Stimulated activated CD8-positive, alpha-beta memory T cell treated with anti-CD3 and anti-CD28 coated beads, Interleukin-4, amount 100 ng/mL, for 4 hours (primary cell): Measurements from ENCODE around the gene RNASE8.

ENCODE experiments used
- DNase-seq, 2 donors: peaks; one replicate each; pipeline ENCODE4 v3.0.0-alpha.2; 2020; ENCODE audit warnings: low read depth in 2 of 2, low spot score in 1 of 2

RNASE8 gene

DNA sequence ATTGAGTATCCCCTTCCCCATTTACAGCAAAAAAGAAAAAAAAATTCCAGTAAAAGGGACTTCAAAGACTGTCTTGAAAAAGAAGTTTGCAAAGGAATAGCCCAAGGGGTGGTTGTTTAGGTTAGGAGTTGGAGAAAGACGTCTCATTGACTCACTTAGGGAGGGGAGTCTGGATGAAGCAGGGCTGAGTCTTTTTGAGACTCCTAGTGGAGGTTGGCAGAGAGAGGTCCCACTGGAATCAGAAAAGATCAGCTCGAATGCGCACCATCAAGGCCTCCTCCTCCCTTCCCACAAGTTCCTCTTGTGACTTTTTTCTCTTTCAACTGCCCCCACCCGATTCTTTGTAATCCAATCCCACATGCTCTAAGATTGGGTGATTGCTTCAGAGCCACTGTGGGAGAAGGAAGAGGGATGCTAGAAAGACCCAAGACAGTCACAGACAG, 14.4 kb downstream of the RNASE8 start:
- no peak for DNase-seq

DNA sequence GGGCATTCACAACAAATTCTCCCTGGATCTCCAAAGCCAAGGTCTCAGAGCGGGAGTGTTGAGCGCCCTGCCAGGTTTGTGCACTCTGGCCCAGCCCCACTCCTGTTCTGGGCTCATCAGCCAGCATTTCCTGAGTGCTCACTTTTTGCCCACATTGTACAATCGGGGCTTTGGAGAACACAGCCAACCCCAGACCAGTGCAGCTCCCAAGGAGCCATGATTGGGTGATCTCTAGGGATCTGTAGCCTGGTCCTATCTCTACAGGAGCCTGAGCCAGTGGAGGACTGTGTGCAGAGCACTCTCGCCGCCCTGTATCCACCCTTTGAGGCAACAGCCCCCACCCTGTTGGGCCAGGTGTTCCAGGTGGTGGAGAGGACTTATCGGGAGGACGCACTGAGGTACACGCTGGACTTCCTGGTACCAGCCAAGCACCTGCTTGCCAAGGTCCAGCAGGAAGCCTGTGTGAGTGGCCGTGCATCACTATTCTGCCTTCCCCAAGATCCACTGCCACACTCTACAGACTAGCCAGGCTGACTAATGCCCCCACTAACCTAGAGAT, 15.2 kb downstream of the RNASE8 start:
- DNase-seq, result no peak

DNA sequence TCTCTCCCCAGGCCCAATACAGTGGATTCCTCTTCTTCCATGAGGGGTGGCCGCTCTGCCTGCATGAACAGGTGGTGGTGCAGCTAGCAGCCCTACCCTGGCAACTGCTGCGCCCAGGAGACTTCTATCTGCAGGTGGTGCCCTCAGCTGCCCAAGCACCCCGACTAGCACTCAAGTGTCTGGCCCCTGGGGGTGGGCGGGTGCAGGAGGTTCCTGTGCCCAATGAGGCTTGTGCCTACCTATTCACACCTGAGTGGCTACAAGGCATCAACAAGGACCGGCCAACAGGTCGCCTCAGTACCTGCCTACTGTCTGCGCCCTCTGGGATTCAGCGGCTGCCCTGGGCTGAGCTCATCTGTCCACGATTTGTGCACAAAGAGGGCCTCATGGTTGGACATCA, 16.3 kb downstream of the RNASE8 start:
- no peak for DNase-seq

DNA sequence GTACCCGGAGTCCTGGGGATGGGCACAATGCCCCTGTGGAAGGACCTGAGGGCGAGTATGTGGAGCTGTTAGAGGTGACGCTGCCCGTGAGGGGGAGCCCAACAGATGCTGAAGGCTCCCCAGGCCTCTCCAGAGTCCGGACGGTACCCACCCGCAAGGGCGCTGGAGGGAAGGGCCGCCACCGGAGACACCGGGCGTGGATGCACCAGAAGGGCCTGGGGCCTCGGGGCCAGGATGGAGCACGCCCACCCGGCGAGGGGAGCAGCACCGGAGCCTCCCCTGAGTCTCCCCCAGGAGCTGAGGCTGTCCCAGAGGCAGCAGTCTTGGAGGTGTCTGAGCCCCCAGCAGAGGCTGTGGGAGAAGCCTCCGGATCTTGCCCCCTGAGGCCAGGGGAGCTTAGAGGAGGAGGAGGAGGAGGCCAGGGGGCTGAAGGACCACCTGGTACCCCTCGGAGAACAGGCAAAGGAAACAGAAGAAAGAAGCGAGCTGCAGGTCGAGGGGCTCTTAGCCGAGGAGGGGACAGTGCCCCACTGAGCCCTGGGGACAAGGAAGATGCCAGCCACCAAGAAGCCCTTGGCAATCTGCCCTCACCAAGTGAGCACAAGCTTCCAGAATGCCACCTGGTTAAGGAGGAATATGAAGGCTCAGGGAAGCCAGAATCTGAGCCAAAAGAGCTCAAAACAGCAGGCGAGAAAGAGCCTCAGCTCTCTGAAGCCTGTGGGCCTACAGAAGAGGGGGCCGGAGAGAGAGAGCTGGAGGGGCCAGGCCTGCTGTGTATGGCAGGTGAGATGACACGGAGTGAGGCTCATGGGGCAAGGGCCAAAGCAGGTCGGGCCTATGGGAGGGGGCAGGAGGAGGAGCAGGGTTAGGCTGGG, 17.0 kb downstream of the RNASE8 start:
- DNase-seq, result no peak

DNA sequence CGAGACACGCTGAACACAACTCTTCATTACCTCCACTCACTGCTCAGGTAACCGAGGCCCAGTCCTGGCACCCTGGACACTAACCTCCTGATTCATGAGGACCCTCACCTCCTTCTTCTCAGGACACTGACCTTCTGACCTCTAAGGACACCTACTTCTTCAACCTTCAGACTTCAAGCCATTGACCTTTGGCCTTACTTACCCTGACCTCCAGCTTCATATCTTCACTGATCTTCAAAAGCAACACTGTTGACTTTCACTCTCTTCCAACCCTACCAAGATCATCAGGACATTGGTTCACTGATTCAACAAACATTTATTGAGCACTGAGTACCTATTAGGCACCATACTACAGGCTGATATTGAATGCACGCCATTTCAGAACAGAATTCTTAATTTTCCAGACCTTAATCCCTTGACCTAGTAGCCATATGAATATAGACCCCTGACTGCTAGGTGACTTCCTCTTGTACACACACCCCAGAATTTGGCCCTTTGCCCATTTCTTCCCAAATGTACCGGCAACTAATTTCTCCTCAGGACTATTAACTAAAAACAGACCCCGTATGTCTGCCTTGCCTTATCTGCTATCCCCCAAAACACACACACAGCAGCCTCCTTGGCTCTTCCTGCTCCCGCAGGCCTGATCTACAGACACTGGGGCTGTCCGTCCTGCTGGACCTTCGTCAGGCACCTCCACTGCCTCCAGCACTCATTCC, 18.3 kb downstream of the RNASE8 start:
- no peak for DNase-seq

DNA sequence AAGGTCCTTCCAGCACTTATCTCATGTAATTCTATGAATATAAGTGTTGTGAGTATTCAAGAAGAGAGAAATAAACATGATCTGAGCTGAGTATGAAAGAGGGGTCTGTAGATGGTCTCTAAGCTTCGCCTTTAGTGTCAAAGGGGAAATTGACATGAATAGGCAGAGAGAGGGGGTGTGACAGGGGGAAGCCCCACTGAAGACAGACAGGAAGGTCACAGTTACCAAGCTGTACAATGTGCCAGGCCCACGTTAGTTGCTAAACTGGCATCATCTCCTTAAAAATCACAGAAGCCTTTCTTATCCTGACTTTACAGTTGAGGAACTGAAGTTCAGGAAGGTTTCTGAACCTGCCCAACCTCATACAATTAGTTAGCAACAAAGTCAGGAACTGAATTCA, 20.1 kb downstream of the RNASE8 start:
- DNase-seq, result no peak

DNA sequence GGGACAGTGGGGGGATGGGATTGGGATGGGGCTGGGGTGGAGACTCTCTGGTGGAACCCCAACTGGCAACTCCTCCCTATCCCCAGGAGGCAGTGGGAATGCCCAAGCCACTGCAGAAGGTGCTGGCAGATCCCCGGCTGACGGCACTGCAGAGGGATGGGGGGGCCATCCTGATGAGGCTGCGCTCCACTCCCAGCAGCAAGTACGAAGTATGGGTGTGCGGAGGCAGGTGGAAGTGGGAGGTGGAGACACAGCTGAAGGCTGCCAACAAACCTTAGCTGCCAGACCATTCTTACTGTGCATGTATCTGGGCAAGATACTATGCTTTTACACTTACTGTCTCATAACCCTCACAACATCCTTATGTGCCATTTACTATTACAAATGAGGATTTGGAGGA, 20.7 kb downstream of the RNASE8 start:
- DNase-seq, result no peak

DNA sequence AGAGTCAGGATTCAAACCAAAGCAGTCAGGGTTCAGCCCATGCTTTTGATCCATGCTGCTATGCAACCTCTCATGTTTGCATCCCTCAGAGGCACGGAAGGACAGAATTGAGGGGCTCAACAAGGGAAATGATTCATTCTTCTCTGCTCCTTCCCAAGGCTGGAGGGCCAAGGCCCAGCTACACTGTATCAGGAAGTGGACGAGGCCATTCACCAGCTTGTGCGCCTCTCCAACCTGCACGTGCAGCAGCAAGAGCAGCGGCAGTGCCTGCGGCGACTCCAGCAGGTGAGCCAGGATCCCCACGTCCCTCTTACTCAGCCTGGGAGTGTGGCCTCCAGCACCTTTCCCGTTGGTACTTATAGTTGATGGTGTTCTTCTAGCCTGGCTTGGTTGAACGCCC, 21.1 kb downstream of the RNASE8 start:
- DNase-seq, result no peak

DNA sequence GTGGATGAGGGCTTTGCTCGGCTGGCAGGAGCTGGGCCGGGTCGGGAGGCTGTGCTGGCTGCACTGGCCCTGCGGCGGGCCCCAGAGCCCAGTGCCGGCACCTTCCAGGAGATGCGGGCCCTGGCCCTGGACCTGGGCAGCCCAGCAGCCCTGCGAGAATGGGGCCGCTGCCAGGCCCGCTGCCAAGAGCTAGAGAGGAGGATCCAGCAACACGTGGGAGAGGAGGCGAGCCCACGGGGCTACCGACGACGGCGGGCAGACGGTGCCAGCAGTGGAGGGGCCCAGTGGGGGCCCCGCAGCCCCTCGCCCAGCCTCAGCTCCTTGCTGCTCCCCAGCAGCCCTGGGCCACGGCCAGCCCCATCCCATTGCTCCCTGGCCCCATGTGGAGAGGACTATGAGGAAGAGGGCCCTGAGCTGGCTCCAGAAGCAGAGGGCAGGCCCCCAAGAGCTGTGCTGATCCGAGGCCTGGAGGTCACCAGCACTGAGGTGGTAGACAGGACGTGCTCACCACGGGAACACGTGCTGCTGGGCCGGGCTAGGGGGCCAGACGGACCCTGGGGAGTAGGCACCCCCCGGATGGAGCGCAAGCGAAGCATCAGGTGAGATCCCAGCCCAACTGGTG, 24.0 kb downstream of the RNASE8 start:
- no peak for DNase-seq

DNA sequence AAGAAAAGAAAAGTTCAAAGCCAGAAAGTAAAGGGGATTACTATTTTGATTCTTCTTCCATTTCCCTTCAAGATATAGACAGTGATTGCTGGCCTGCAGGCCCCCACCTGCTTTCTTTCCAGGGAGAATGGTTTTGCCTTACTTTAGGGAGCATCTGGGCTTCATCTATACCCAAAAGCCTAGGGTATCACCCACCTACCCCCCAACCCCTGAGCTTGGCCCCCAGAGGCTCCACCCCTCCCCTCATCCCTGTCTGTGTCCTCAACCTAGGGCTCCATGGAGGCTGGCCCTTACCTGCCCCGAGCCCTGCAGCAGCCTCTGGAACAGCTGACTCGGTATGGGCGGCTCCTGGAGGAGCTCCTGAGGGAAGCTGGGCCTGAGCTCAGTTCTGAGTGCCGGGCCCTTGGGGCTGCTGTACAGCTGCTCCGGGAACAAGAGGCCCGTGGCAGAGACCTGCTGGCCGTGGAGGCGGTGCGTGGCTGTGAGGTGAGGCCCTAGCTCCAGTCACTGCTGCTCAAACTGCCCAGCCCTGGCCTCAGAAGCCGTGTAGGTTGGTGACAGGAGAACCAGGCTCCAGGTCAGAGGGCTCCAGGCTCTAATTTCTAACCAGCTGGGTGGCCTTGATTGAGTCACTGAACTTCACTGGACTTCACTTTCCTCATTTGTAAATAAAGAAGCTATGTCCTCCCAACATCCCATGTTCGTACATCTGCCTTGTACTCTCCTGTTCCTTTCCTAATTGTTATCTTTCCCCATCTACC, 26.1 kb downstream of the RNASE8 start:
- DNase-seq, result no peak

DNA sequence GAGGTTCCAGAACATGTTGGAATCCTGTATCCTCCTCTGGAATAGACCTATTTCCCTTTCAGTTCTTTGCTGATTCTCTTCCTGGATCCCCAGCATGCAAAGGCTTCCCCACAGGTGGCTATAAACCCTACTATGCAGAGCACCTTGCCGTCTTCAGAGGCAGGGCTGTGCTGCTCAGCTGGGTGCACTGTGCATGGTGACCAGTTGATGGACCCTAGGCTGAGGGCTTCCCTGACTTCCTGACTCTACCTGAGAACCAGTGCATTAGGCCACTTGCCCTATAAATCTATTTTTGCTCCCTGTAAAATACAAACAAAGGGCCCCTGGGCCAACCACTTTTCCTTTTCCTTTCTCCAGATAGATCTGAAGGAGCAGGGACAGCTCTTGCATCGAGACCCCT, 26.8 kb downstream of the RNASE8 start:
- no peak for DNase-seq

DNA sequence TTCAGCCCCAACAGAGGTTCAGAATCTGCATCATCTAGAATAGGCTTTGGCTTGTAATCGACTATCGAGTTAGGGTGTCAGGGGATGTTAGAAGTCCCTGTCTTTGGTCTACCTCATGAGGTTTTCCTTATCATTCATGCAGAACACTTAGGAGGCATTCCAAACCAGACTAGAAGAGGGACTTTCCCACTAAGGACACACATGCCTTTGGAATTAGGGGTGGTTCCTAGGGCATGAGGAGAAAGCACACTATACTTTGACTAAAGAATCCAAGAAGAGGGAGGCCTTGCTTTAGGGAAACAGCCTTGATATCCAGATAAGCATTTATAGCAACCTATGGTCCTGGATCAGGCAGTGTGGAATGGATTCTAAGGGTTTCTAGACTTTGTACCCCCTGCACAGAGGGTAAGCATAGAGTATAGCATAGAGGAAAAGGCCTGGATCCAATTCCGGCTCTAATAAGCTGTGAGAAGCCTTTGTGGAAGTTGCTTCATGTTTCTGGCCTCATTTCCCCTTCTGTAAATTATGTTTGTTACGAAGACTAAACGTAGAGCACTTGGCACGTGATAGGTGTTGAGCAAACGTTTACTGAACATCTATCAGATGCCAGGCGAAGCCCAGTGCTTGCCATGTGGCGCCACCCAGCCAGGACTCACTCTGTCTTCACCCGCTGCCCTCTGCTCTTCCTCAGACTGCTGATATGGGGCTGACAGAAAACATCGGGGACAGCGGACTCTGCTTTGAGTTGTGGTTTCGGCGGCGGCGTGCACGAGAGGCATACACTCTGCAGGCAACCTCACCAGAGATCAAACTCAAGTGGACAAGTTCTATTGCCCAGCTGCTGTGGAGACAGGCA, 27.6 kb downstream of the RNASE8 start:
- DNase-seq, result no peak

DNA sequence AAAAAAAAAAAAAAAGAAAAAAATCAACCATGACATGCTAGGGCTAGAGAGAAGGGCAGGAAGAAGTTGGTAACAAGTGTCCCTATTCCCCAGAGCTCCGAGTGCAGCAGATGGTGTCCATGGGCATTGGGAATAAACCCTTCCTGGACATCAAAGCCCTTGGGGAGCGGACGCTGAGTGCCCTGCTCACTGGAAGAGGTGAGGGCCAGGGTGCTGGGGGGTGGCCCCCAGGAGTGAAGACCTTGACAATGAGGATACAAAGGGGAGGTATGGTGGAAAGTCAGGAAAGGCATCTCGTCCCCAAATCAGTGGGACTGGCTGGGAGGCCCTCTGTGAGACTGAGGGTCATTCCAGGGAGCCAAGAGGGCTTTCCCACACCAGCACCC, 29.3 kb downstream of the RNASE8 start:
- no peak for DNase-seq

DNA sequence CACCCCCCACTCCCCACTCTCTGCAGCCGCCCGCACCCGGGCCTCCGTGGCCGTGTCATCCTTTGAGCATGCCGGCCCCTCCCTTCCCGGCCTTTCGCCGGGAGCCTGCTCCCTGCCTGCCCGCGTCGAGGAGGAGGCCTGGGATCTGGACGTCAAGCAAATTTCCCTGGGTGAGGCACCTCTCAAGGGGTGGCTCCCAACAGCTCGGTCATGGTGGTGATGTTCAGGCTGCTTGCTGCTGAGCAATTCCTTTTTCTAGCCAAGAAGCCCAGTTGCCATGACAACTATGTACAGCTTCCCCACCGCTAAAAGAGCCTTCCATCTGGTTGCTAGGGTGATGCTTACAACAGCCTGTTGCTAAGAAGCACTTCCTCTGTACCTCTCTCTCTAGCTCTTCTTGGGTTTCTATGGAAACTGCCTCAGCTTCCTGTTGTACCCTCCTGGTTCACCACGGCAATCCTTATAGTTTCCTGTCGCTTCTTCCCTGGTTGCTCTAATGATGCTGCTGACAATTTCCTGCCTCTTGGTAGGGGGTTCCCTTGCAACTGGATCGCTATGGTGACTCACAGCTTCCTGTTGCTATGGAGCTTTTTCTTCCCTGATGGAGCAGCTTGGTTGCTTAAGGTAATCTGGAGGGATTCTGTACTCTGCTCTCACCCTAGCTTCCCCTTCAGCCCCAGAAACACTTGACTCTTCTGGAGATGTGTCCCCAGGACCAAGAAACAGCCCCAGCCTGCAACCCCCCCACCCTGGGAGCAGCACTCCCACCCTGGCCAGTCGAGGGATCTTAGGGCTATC, 29.9 kb downstream of the RNASE8 start:
- DNase-seq, result no peak

DNA sequence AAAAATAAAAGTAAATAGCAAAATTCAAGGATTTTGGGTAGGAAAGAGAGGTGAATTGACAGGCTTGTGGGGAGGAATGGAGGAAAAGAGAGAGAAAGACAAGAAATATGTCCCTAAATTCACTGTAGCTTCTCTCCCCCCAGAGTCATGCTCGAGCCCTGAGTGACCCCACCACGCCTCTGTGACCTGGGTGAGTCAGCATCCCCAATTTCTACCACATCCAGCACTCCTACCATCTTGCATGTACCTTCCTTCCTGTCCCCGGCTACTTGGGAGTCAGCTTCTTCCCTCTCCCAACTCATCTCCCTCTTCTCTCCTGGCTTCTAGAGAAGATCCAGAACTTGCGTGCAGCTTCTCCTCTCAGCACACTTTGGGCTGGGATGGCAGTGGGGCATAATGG, 31.1 kb downstream of the RNASE8 start:
- no peak for DNase-seq

DNA sequence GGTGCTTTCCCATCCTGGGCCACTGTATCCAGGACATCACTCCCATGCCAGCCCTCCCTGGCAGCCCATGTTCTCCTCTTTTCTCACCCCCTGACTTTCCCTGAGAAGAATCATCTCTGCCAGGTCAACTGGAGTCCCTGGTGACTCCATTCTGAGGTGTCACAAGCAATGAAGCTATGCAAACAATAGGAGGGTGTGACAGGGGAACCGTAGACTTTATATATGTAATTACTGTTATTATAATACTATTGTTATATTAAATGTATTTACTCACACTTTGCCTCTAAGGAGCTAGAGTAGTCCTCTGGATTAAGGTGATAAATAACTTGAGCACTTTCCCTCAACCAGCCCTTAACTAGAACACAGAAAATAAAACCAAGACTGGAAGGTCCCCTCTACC, 31.6 kb downstream of the RNASE8 start:
- no peak for DNase-seq

DNA sequence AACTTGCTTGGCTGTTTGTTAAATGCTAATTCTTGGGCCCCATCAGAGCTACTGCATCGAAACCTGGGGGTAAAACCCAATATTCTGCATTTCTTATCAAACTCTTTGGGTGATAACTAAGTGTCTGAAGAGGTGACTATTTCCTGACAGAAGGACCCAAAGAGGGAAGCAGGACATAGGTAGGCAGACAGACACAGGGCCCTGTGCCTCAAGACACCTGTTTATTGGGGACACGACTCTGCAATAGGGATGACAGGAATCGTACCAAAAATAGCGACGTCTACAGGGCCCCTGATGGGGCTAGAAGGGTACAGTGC, 32.2 kb downstream of the RNASE8 start:
- no peak for DNase-seq

DNA sequence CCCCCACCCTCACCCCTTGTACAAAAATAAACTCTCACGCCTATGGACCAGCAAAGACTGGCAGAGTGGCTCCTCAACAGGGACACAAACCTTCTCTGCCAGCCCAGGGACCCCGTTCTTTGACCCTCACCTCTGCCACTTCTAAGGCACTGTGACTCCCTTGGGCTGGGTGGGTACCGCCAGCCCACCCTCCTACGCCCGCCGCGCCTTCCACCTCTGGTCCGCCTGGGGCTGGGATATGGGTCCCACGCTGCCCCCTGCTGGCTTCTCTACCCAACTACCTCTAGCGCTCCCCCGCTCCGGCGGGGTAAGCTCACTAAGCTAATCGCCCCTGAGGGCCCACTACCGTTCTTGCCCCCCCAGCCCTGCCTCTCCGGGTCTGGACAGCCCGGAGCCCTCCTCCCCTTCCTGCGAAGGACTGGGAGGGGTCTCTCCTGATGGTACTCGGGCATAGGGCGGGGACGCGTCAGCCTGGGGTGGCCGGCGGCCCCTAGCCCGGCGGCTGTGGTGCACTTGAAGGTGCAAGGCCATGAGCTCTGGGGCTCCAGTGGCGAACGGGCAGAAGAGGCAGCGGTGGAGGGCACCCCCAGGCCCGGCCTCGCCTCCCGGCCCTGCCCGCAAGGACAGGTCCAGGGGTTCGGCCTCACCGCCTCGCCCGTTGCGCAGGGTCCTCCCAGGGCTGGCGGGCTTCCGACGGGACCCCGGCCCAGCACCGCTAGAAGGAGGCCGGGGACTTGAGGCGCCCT, 32.7 kb downstream of the RNASE8 start:
- DNase-seq, result no peak
